H9 (cell line): ENCODE measurements around the gene MLLT6. TPM values are rescaled to one million over a fixed set of nuclear protein-coding genes. Genes with fewer than 3 reads are reported as not detected.

Experiments
- DNase-seq: peaks from one replicate; pipeline ENCODE4 v3.0.0-alpha.2; 2017
- H2AFZ ChIP-seq: one replicate; pipeline ENCODE4 v1.6.1; 2013; ENCODE audit warnings: mild to moderate bottlenecking, low read length, control low read depth, moderate library complexity
- H2AK5ac ChIP-seq: 2 replicates; pipeline ENCODE4 v1.6.1; 2013; ENCODE audit warnings: low read length, control low read depth, mixed read lengths; ENCODE audit not compliant: insufficient read length
- H2BK120ac ChIP-seq: one replicate; pipeline ENCODE4 v1.6.1; 2013; ENCODE audit warnings: low read depth, mild to moderate bottlenecking, low read length, control low read depth, inconsistent platforms; ENCODE audit not compliant: poor library complexity, severe bottlenecking
- H2BK12ac ChIP-seq: 2 replicates; pipeline ENCODE4 v1.6.1; 2013; ENCODE audit warnings: low read length, control low read depth, mixed read lengths, low read depth; ENCODE audit not compliant: insufficient read length
- H2BK15ac ChIP-seq: 2 replicates; pipeline ENCODE4 v1.6.1; 2013; ENCODE audit warnings: low read depth, low read length, control low read depth
- H2BK20ac ChIP-seq: one replicate; pipeline ENCODE4 v1.6.1; 2013; ENCODE audit warnings: low read depth, mild to moderate bottlenecking, low read length, control low read depth, inconsistent platforms; ENCODE audit not compliant: poor library complexity, severe bottlenecking
- H2BK5ac ChIP-seq: 2 replicates; pipeline ENCODE4 v1.6.1; 2013; ENCODE audit warnings: low read length, control low read depth, mixed read lengths; ENCODE audit not compliant: insufficient read length
- H3K14ac ChIP-seq: 2 replicates; pipeline ENCODE4 v1.6.1; 2013; ENCODE audit warnings: low read length, control low read depth; ENCODE audit not compliant: insufficient read depth
- H3K18ac ChIP-seq: 2 replicates; pipeline ENCODE4 v1.6.1; 2013; ENCODE audit warnings: low read depth, mild to moderate bottlenecking, mixed read lengths, low read length, control low read depth; ENCODE audit not compliant: insufficient read length
- H3K23ac ChIP-seq: 2 replicates; pipeline ENCODE4 v1.6.1; 2013; ENCODE audit warnings: low read length, control low read depth, mixed read lengths, low read depth; ENCODE audit not compliant: insufficient read length
- H3K23me2 ChIP-seq: 2 replicates; pipeline ENCODE4 v1.6.1; 2013; ENCODE audit warnings: low read depth, mild to moderate bottlenecking, mixed read lengths, low read length, control low read depth; ENCODE audit not compliant: insufficient read length, poor library complexity, severe bottlenecking
- H3K27ac ChIP-seq: 2 replicates; pipeline ENCODE4 v1.5.1; 2013; ENCODE audit warnings: low read length, control low read depth, mixed read lengths, low read depth; ENCODE audit not compliant: insufficient read length
- H3K27me3 ChIP-seq: 2 replicates; pipeline ENCODE4 v1.6.1; 2013; ENCODE audit warnings: low read length, control low read depth, inconsistent platforms; ENCODE audit not compliant: insufficient read depth
- H3K4ac ChIP-seq: 2 replicates; pipeline ENCODE4 v1.6.1; 2013; ENCODE audit warnings: low read depth, mild to moderate bottlenecking, control low read depth, inconsistent platforms, low read length, moderate library complexity
- H3K4me1 ChIP-seq: 2 replicates; pipeline ENCODE4 v1.6.1; 2013; ENCODE audit warnings: low read length, control low read depth, inconsistent platforms; ENCODE audit not compliant: insufficient read depth
- H3K4me2 ChIP-seq: 2 replicates; pipeline ENCODE4 v1.6.1; 2013; ENCODE audit warnings: low read length, control low read depth, mixed read lengths; ENCODE audit not compliant: insufficient read length, insufficient read depth
- H3K56ac ChIP-seq: 2 replicates; pipeline ENCODE4 v1.6.1; 2013; ENCODE audit warnings: low read depth, mild to moderate bottlenecking, mixed read lengths, low read length, control low read depth; ENCODE audit not compliant: insufficient read length
- H3K79me1 ChIP-seq: 2 replicates; pipeline ENCODE4 v1.6.1; 2013; ENCODE audit warnings: low read depth, mild to moderate bottlenecking, moderate library complexity, low read length, control low read depth, inconsistent platforms; ENCODE audit not compliant: insufficient read depth, poor library complexity, severe bottlenecking
- H3K79me2 ChIP-seq: 2 replicates; pipeline ENCODE4 v1.6.1; 2013; ENCODE audit warnings: low read length, control low read depth, inconsistent platforms; ENCODE audit not compliant: insufficient read depth
- H3K9ac ChIP-seq: 2 replicates; pipeline ENCODE4 v1.6.1; 2013; ENCODE audit warnings: low read length, control low read depth, mixed read lengths; ENCODE audit not compliant: insufficient read length; ENCODE audit errors: extremely low read depth
- H3K9me3 ChIP-seq: one replicate; pipeline ENCODE4 v1.6.1; 2013; ENCODE audit warnings: low read depth, low read length, inconsistent platforms; ENCODE audit not compliant: control insufficient read depth
- H3T11ph ChIP-seq: one replicate; pipeline ENCODE4 v1.6.1; 2013; ENCODE audit warnings: mild to moderate bottlenecking, low read length, control low read depth, inconsistent platforms
- H4K20me1 ChIP-seq: one replicate; pipeline ENCODE4 v1.6.1; 2013; ENCODE audit not compliant: control insufficient read depth, insufficient read length, insufficient read depth
- H4K5ac ChIP-seq: 2 replicates; pipeline ENCODE4 v1.6.1; 2013; ENCODE audit warnings: low read depth, mild to moderate bottlenecking, mixed read lengths, low read length, control low read depth; ENCODE audit not compliant: insufficient read length
- H4K8ac ChIP-seq: replicated peaks from 2 replicates; pipeline ENCODE4 v1.6.1; 2013; ENCODE audit warnings: low read length, control low read depth, mixed read lengths, low read depth; ENCODE audit not compliant: insufficient read length
- H4K91ac ChIP-seq: 2 replicates; pipeline ENCODE4 v1.6.1; 2013; ENCODE audit warnings: low read depth, mild to moderate bottlenecking, moderate library complexity, mixed read lengths, low read length, control low read depth; ENCODE audit not compliant: insufficient read length
- H3K27ac Mint-ChIP-seq, 3 experiments: 2 replicates in 2 of 3; 3 replicates in 1 of 3; pipeline ENCODE4 v1.8.0; 2020 to 2021; ENCODE audit warnings: mixed read lengths in 3 of 3, mild to moderate bottlenecking in 1 of 3, moderate library complexity in 1 of 3
- H3K27me3 Mint-ChIP-seq: 2 replicates; pipeline ENCODE4 v1.8.0; 2021; ENCODE audit warnings: low read depth, mild to moderate bottlenecking, moderate library complexity, mixed read lengths
- H3K36me3 Mint-ChIP-seq, 3 experiments: 2 replicates in 2 of 3; 3 replicates in 1 of 3; pipeline ENCODE4 v1.8.0; 2020 to 2021; ENCODE audit warnings: low read depth in 3 of 3, mixed read lengths in 3 of 3; ENCODE audit not compliant: insufficient read depth in 1 of 3
- H3K4me1 Mint-ChIP-seq, 2 experiments: 2 replicates each; pipeline ENCODE4 v1.8.0; 2020; ENCODE audit warnings: mixed read lengths in 2 of 2
- H3K4me3 Mint-ChIP-seq, 2 experiments: 2 replicates in 1 of 2; 3 replicates in 1 of 2; pipeline ENCODE4 v1.8.0; 2020 to 2021; ENCODE audit warnings: mild to moderate bottlenecking in 2 of 2, mixed read lengths in 2 of 2, moderate library complexity in 1 of 2
- H3K9me3 Mint-ChIP-seq, 2 experiments: 2 replicates in 1 of 2; 3 replicates in 1 of 2; pipeline ENCODE4 v1.8.0; 2020; ENCODE audit warnings: mild to moderate bottlenecking in 2 of 2, mixed read lengths in 2 of 2, moderate library complexity in 1 of 2
- WGBS: extraction: QIAGEN DNeasy Blood & Tissue Kit; methylation state at CpG from one replicate; pipeline ENCODE4 v1.1.7; 2013; ENCODE audit warnings: missing lambda C conversion rate, low lambda C conversion rate, mixed read lengths; ENCODE audit not compliant: insufficient read length; ENCODE audit errors: extremely low coverage; 5-methylcytosine and 5-hydroxymethylcytosine counted together
- total RNA-seq: library from RNA; stranded (reverse); gene quantifications from 2 replicates; pipeline ENCODE4 v1.2.1, GENCODE V29; 2021
- TF ChIP-seq, protein P1 (sequence below): fragments of 200-600 bp; sonication (generic); conservative IDR thresholded peaks from 3 replicates; pipeline ENCODE4 v1.8.0; 2021; ENCODE audit warnings: antibody characterized with exemption, mild to moderate bottlenecking

The MLLT6 gene
- total RNA-seq, 1 experiment from 2014 or later: 26.4 TPM

DNA sequence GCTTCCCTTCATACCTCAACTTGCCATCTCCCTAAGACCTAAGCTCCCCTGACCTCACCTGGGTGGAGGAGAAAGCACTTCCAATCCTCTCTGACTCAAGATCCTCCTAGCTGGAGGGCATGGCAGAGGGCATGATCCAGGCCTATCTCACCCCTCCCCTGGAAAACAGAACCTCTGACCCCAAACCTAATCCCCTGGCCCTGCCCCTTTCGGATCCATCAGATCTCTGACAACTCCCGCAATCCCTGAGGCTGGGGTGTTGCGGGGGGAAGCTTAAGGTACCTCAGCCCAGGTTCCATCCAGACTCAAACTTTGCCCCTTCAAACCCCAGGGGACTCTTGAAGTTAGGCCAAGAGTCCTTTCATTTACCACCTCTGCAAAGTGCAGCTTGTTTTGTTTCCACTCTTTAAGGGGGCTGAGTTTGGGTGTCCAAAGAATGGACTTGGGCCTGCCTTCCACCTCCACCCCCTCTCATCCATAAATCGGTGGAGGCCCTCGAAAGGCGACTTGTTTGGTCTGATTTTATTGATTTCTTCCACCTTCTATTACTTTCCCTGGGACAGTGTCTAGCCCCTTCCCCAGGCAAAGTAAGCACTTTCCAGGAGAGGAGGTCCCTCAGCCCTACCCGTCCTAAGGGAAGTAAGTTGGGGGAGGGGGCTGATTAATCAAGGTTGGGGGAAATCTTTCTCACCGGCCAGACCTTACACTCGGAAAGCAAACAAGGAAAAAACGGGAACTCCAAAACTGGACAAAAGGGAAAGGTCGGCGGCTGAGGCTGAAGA, 32.9 kb upstream of the MLLT6 start:
- H3T11ph ChIP-seq: no peak overlapping the region
- no peak overlapping the region; the same call in 1 of the 2 replicates for H3K14ac ChIP-seq
- H3K4me1 ChIP-seq: no peaks in the 10 kb centered on the region; the same call in none of the 2 replicates
- no peak overlapping the region for H3K56ac ChIP-seq
- no peak overlapping the region for H2BK15ac ChIP-seq
- H3K23me2 ChIP-seq: peaks cover 29% of the 10 kb centered on the region
- no peak overlapping the region for H2AFZ ChIP-seq
- H4K8ac ChIP-seq: no peak overlapping the region
- no peak overlapping the region for H3K18ac ChIP-seq
- H3K79me1 ChIP-seq: no peaks in the 10 kb centered on the region
- H3K79me2 ChIP-seq: no peaks in the 10 kb centered on the region
- Mint-ChIP-seq H3K4me1 (peaks cover 32 to 51% of the 10 kb centered on the region in 2 experiments), H3K27ac (no peak overlapping the region; a peak in 1 of 7 replicates), H3K27me3 (peaks cover 95% of the 10 kb centered on the region), H3K4me3 (peak overlapping the region; percentile 54 to 76), H3K36me3 (no peaks in the 10 kb centered on the region; a peak in 1 of 7 replicates), H3K9me3 (peaks cover 0 to 3% of the 10 kb centered on the region in 2 experiments; a peak in 2 of 5 replicates)
- H4K20me1 ChIP-seq: no peaks in the 10 kb centered on the region
- H2BK12ac ChIP-seq: no peak overlapping the region
- H2BK120ac ChIP-seq: no peak overlapping the region
- no peak overlapping the region for H4K91ac ChIP-seq
- H4K5ac ChIP-seq: no peak overlapping the region
- H3K4ac ChIP-seq: no peak overlapping the region
- H2BK20ac ChIP-seq: no peak overlapping the region
- no peaks in the 10 kb centered on the region for H3K9me3 ChIP-seq
- peak overlapping the region; percentile 69 for H3K4me2 ChIP-seq
- peaks cover 76% of the 10 kb centered on the region for H3K27me3 ChIP-seq
- H3K27ac ChIP-seq: no peak overlapping the region
- TF ChIP-seq, protein P1, sequence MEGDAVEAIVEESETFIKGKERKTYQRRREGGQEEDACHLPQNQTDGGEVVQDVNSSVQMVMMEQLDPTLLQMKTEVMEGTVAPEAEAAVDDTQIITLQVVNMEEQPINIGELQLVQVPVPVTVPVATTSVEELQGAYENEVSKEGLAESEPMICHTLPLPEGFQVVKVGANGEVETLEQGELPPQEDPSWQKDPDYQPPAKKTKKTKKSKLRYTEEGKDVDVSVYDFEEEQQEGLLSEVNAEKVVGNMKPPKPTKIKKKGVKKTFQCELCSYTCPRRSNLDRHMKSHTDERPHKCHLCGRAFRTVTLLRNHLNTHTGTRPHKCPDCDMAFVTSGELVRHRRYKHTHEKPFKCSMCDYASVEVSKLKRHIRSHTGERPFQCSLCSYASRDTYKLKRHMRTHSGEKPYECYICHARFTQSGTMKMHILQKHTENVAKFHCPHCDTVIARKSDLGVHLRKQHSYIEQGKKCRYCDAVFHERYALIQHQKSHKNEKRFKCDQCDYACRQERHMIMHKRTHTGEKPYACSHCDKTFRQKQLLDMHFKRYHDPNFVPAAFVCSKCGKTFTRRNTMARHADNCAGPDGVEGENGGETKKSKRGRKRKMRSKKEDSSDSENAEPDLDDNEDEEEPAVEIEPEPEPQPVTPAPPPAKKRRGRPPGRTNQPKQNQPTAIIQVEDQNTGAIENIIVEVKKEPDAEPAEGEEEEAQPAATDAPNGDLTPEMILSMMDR: no peak
- H2AK5ac ChIP-seq: no peak overlapping the region
- no peak overlapping the region for H3K23ac ChIP-seq
- no CpG with 5 or more reads among the region's 12 CpGs for WGBS
- H3K9ac ChIP-seq: no peak overlapping the region
- no peak overlapping the region for H2BK5ac ChIP-seq
- DNase-seq: peak; percentile 49
